AG09319 (cell line): ENCODE measurements around the gene RILPL1.

Experiments used
- DNase-seq: peaks from one replicate; pipeline ENCODE4 v3.0.0-alpha.2; 2010; ENCODE audit warnings: low read depth; ENCODE audit errors: extremely low read depth
- TF ChIP-seq, protein P1 (sequence below): IDR thresholded peaks from 2 replicates; pipeline ENCODE4 v1.5.1; 2011; ENCODE audit warnings: low read depth, mild to moderate bottlenecking, inconsistent platforms, low read length, moderate library complexity

The RILPL1 gene

DNA sequence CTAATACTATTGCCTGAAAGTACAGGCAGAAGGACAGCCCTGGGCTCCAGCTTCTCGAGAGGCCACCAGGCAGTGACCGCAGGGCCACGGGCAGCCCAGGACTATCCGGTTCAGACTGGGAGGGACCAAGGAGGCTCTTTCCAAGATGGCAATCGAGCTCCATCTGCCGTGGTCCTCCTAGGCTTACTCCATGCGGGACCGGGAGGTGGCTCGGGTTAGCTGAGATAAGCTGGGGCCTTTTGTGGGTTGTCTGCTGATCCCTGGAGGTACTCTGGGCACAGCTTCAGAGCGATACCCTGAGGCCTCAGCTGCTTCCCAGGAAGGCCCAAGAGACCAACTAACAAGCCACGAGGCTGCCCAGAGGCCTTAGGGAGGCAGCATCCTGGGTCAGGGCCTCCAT lies 42.5 kb downstream of the RILPL1 start:
- DNase-seq: no peak
- TF ChIP-seq, protein P1, sequence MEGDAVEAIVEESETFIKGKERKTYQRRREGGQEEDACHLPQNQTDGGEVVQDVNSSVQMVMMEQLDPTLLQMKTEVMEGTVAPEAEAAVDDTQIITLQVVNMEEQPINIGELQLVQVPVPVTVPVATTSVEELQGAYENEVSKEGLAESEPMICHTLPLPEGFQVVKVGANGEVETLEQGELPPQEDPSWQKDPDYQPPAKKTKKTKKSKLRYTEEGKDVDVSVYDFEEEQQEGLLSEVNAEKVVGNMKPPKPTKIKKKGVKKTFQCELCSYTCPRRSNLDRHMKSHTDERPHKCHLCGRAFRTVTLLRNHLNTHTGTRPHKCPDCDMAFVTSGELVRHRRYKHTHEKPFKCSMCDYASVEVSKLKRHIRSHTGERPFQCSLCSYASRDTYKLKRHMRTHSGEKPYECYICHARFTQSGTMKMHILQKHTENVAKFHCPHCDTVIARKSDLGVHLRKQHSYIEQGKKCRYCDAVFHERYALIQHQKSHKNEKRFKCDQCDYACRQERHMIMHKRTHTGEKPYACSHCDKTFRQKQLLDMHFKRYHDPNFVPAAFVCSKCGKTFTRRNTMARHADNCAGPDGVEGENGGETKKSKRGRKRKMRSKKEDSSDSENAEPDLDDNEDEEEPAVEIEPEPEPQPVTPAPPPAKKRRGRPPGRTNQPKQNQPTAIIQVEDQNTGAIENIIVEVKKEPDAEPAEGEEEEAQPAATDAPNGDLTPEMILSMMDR: no peak

DNA sequence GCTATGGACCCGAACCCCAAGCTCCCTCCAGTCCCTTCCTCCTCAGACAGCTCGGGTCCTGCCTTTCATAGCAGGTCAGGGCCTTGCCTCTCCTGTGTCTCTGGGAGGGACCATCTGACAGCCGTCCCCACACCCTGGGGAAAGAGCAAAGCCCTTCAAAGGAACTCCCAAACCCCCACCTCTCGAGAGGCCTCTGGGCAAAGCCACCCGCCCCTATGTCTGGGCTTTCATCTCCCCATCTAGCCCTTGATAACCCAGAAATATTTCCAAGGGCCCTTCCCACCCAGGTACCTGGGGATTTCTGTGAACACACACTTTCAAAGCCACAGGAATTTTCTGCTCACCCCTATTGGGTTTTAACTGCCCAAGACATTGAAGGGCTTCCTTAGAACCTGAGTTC lies 43.4 kb downstream of the RILPL1 start:
- TF ChIP-seq, protein P1: no peak
- no peak for DNase-seq

DNA sequence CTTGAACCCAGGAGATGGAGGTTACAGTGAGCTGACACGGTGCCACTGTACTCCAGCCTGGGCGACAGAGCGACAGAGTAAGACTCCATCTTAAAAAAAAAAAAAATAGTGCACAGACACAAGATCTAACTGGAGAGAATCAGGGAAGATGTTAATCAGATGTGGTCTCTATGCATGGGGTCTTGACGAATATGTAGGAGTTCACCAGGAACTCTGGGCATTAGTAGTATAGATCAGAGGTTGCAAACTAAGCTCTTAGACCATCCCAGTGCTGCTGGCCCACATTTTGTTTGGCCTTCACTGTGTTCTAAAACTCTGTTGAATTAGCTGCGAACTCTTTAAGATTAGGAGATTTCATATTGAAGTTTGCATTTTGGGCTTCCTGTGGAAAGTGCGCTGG lies 43.9 kb downstream of the RILPL1 start:
- TF ChIP-seq, protein P1: no peak
- no peak for DNase-seq

DNA sequence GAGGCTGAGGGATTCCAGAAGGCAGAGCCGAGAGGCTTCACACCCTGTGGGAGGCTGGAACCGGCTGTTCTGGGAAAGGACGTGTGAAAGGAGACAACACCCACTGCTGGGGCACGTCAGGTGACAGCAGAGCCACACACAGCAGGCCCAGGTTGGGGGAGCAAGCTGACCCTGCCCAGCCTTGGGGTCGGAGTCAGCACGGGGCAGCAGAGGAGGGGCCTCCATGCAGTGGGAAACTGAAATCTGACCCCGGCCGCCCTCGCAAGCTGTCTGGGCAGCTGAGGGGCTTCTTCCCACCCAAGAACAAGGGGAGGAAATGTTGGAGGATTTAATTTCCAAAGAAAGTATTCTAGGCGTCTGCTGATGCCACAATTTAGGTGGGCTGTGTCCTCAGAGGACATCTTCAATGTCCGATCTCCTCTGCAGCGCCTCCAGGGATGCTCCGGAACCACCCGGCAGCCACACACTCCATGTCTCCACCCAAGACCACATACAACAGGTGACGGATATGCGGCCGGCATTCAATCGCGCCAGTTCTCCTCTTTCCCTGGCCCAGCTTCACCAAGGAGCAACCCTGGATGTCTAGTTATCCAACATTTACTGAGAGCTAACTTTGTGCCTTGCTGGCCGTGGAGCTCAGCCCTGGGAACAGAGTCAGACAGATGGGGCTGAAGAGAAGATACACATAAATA lies 44.8 kb downstream of the RILPL1 start:
- no peak for DNase-seq
- TF ChIP-seq, protein P1: no peak

DNA sequence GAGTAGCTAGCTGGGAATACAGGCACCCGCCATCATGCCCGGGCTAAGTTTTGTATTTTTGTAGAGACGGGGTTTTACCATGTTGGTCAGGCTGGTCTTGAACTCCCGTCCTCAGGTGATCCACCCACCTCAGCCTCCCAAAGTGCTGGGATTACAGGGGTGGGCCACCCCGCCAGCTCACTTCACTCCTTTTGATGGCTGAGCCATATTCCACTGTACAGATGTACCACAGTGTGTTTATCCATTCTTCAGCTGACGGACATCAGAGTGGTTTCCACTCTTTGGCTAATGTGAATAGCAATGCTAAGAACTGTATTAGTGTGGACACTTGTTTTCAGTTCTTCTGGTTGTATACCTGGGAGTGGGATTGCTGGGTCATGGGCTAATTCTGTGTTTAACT lies 46.1 kb downstream of the RILPL1 start:
- DNase-seq: no peak
- TF ChIP-seq, protein P1: no peak

DNA sequence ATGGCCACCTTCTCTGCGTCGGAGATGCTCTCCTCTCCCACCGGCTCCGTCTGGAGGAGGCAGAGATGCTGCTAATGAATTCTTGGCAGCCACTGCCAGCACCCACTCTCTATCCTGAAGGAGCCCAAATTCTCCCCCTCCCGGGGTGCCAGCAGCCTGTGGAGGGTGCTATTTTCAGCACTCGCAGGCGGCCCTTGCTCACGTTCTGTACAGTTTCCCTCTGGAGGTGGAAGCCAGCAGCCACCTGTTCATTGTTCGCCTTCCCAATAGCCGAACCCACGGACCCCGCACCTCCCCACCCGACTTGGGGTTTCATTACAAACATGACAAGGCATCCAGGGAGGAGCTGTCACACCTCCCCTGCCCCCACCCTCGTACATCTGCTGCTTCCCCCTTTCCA lies 47.8 kb downstream of the RILPL1 start:
- TF ChIP-seq, protein P1: no peak
- no peak for DNase-seq

DNA sequence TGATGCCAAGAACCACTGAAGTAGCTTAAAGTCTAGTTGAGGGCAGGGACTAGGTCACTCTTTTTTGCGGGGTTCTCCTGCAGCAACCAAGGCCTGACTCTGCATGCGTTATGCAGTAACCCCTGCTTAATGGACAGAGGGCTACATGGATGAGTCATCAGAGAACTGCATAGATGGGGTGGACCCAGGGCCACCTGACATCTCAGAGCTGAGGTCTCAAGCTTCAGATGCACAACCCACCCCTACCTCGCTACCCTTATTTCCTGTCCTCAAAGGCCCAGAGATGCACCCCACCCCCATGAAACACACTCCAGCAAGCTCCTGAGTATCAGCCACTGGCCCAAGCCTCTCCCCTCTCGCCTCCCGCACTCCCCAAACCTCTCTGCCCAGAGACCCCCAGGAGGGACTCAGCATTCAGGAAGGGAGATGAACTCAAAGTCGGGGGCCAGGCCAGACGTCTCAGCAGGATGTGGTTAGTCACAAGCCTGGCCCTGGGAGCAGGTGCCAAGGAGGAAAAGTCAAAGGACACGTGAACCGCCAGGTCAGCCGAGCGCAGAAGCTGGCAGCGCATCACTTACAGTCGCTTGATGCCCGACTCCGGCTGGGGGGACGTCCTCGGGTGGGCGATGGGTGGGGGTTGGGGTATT lies 49.8 kb downstream of the RILPL1 start:
- TF ChIP-seq, protein P1: no peak
- no peak for DNase-seq
